Inflammatory macrophage treated with lipopolysaccharide for 4 hours (primary cell): ENCODE results near the gene CAVIN3.
"Not testable (repeated sequence)": the region's sequence is repeated elsewhere in the genome, so short reads cannot be mapped to it uniquely, and the experiment has no call there.

Experiments used
- DNase-seq: peaks from one replicate; pipeline ENCODE4 v3.0.0-alpha.2; 2020

CAVIN3 gene

DNA sequence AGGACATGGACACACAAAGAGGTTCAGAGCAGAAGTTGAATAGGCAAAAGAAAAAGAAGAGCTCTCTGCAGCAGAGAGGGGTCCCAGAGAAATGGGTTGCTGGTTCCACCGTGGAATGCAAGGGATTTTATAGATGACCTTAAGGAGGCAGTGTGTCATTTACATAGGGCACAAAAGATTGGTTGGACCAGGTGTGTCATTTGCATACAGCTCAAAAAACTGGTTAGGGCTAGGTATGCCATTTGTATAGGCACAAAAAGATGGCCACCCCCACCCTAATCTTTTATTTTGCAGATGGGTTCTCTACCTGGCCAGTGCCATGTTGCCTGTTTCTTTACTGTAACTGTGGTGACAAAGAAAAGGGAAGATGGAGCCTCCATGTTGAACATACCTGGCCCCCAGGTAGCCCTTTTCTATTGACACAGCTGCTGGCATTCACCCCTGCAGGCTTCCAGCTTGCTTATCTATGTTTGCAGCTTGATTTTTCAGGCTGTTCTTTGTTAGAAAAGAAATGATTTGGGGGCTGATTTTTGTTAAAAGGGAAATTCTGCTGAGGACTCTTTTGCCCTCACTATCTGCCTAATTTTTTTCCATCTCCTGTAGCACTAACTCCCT is 3.1 kb upstream of the CAVIN3 start:
- DNase-seq = no peak

DNA sequence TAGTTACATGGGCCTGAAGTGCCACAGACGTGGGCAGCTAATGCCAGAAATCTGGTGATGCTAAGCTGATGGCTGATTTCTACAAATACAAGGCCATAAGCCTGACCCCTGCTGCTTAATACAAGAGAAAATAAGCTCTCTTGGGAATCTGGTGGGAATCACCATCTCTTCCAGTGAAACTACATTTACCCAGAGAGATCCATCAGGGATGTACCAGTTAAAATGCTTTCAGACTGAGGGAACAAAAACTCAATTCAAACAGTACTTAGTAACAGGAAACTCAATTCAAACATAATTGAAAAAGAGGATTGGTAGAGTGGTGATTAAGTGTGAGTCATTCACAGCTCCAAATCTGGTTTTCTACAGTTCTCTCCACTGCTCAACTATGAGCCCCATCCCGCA is 1.7 kb upstream of the CAVIN3 start:
- DNase-seq = peak; percentile 38

DNA sequence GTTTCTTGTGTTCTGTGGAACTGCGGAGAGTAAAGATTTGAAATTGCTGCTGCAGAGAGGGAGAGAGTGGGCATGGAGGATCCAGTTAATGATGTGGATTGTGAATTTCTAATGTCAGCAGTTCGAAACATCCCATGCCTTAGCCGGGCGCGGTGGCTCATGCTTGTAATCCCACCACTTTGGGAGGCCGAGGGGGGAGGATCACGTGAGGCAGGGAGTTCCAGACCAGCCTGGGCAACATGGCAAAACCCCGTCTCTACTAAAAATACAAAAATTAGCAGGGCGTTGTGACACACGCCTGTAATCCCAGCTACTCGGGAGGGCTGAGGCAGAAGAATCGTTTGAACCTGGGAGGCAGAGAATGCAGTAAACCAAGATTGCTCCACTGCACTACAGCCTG is 1.1 kb upstream of the CAVIN3 start:
- no peak for DNase-seq

DNA sequence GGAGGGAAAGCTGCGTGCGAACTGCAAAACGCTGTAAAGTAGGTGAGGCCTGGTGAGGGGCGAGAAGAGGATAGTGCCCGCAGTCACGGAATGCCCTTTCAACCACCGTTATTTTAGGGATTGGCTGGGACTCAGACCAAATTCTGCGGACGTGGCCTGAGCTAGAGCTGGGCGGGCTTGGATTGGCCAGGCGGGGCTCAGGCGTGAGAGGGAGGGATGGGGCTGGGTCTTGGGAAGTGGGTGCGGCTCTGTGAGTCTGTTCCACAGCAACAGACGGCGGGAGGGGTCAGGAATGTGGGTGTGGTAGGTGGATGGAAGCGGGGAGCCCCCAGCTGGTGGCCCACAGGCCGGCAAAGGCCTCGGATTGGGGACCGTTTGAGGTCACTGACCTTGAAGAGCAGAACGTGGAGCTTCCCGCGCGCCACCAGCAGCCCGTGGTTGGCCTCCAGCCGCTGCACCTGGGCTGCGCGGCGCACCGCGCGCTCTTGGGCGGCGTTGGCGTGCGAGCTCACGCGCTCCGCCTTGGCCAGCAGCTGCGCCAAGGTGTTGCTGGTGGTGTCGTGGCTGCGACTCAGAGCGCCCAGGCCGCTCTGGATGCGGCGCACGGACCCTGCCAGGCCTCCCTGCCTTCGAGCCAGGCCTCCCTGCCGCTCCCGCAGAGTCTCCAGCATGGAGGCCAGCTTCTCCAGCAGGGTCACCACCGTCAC is 444 bp downstream of the CAVIN3 start:
- peak; percentile 29 for DNase-seq

DNA sequence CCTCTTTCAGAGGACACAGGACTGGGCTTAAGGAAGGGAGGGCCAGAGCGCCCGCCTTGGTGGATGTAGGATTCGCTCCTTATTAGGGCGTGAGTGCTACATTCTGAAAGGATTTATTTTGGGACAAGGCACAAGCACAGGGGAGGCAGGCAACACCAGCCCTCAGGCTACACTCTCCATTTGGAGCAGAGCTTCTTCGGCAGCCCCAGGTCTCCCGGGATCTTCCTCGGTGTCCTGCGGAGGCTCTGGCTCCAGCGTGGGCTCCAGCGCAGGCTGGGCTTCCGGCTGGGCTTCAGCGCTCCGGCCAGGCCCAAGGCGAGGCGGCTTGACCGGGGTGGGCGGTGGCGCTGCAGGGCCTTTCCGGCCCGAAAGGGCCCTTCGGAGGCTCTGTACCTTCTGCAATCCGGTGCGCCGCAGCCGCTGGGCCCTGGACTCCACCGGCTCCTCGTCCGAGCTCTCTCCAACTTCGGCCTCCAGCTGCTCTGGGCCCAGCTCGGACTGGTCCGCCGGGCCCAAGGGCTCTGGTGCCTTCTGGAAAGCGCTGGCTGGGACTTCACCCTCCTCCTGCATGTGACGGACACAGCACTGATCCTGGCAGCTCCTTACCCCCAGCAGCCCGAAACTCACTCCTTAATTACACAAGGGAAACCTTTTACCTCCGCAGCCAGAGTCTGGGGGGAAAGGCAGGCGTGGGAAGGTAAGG is 1.1 kb downstream of the CAVIN3 start:
- peak; percentile 8 for DNase-seq

DNA sequence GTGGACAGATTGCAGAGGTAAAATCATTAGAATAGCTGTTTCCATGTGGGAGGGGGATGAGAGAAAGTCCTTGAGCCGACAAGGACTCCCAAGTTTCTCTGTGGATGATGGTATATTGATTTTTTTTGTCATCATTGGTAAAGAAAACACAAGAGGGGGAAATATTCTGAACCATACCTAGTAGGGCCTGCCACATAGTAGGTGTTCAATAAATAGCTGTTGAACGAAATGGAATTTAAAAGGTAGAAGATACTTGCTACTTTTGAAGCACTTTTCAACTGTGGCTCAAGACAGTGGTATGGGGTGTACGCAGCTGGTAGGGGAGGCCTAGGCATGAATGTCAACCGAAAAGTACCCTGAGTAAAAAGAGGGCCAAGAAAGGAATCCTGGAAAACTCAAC is 2.1 kb downstream of the CAVIN3 start:
- DNase-seq = no peak

DNA sequence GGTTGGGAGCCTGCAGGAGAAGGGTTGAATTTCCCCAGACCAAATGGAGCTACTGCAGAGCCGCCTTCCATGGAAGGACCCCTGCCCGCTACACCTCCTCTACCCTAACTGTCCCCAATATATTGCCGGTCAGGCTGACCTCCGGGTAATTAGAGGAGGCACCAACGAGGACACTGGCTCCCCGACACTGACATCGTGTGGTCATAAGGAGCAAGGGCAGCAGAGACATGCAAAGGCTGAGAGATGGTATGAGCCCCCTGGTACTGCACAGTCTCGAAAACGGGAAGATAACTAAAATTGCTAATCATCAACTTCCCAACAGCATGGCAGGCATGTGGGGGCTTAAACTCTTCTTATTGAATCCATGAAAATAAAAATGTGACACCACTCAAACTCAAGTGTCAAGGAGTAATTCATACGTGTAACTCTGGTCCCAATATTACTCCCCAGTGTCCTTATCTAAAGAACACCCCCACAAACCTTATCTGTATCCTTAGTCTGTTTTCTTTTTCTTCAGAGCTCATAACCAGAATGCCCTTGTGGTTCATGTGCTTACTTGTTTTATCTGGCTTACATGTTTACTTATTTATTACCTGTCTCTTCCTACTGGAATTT is 4.4 kb downstream of the CAVIN3 start:
- DNase-seq = peak; percentile 71

DNA sequence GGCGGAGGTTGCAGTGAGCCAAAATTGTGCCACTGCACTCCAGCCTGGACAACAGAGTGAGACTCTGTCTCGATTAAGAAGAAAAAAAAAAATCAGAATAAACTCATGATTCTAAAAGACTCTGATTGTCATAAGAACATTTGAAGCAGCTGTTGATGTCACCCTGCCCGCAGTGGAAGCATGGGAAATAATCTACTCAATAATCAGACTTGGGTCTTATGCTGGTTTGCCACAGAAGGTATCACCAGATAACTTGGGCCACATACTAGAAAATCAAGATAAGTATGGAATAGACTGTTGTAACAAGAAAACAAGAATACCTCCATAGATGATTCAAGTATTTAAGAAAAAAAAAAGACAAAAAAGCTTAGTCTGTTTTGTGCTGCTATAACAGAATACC is 8.2 kb downstream of the CAVIN3 start:
- no peak for DNase-seq

DNA sequence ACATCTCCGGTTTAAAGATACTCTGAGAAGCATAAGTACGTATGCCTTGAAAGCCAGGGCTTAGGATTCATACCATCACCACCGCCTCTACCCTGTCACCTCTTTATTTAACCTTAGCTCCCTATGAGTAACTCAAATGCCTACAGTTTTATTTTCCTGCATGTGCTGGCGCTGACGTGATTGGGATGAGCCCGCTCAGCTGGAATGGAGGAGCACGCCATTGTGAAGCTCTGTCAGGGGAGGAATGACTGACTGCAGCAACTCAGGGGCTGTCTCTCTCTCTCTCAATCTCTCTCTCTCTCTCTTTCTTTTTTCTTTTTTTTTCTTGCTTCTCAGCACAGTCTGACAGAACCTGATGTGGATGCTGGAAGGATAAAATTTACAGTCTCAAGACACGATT is 12.4 kb downstream of the CAVIN3 start:
- DNase-seq = no peak

DNA sequence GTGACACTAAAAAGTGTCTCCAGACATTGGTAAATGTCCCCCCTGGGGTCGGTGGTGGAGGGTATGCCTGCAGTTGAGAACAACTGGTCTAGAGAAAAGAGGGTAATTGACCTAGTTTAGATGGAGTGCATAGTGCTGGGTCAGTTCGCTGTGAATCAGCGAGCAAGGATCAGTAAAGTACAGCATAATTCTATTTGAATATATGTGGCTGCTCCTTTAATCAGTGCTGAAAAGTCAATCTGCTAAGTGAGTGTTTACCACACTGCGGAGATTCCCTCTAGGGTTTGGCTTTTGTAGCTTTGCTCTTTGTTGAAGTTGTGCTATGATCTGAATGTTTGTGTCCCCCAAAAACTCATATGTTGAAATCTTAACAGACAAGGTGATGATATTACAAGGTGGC is 15.0 kb downstream of the CAVIN3 start:
- no peak for DNase-seq

DNA sequence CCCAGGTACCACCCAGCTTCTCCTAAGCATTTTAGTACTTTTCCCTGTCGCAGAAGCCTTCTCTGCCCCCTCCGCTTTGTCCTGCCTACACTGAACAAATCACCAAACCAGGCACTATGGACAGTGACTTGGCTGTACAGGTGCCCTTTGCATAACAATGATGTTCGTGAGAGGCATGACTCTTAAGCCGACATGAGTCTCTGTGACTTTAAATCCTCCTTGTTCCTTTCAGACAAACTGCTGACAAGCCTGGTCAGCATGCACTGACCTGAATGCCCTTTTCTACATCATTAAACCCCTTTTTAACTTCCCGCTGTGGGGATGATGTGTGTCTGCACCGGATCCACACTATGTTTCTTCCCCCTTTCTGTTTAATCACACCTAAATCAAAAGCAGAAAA is 16.6 kb downstream of the CAVIN3 start:
- no peak for DNase-seq

DNA sequence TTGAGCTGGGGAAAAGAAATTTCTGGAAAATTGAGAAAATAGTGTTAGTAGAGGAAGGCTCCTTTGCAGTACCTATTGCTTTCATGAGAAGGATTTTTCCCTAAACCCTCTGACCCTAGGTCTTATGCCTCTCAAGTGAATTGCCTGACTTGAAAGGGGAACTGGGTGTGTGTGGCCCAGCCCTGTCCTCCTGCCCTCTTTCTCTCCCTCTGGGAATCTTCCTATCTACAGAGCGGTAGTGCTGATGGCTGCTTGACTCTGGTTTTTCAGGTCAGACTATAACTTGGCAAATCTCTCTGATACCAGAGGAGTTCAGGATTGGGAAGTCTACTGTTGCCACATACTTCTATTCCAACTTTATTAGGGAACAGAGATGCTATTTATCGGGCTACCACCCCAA is 19.2 kb downstream of the CAVIN3 start:
- no peak for DNase-seq

DNA sequence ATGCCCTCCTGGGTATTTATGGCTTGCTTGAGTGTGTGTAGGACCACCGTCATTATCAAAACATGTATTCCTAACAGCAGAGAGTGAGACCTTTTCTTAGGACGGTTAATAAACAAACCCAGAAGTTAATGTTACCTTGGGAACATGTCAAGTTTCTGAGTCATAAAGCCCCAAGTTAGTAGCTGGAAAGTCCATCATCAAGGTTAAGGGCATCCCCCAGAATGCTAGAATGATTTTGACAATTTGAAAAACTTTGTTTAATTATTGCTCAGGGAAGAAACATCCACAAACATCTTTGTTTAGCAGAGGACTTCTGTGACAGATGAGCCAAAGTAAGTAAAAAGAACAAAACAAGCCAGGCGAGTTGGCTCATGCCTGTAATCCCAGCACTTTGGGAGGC is 20.0 kb downstream of the CAVIN3 start:
- no peak for DNase-seq

DNA sequence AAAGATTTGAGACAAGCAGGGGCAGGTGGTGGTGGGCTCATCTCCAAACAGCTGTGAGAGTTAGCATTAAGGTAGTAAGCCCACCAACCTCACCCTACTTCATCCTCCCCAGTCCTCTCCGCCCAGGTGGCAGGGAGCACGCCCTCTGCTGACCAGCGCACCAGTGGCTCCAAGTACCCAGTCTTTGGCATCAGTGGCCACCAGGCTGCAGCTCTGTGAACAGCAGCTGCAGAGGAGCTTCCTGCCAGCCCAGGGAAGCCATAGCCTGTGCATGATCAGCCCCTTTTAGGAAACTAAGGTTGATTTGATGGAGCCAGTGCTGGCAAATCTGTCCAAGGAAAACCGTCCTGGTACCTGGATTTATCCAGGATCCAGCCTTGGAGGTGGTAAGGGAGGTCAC is 21.7 kb downstream of the CAVIN3 start:
- DNase-seq = peak; percentile 34

DNA sequence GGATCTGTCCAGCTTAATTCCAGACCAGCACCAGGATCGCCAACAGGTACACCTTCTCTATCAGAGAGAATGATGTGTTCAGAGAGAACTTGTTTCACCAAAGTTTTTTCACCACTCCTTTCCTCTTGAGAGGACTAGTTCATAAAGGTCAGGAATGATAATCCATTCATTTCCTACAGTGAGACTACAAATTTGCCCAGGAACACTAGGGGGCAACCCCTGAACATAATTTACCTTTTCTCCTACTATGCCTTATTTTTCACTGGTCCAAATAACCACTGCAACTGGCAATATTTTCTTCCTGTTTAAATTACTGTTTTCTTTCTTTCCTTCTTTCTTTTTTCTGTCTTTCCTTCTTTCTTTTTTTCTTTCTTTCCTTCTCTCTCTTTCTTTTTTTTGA is 22.5 kb downstream of the CAVIN3 start:
- DNase-seq = no peak

DNA sequence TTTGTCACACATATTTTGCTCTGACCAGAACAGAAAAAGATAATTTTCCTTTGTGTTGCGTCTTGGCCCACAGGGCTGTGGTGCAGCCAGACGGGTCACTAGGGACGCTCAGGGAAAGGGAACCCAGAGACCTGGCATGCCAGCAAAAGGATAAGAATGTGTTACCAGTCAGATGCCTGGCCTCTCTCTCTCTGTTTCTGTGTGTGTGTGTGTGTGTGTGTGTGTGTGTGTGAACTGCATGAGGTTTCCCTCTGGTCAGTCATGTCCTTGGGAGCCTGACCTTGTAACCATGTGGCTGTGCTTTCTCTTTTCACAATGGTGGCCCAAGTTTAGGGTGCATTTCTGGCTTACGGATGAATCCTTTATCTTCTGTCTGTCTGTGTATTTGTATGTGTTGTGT is 35.3 kb downstream of the CAVIN3 start:
- DNase-seq = no peak

DNA sequence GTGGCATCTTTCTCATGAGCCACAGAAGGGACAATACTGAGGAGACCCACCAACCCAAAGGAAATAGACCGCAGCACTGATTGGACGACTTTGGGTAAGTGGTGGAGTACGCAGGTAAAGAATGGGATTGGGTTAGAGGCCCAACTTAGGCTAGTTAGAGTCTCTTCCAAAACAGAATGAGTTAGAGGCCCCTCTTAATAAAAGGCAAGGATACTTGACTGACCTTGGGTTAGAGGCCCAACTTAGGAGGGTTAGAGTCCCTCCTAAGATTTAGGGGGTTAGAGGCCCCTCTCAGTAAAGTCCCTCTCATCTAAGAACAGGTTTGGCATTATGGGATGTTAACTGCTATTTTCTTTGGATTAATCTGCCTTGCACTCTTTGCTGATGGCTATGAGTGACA is 36.1 kb downstream of the CAVIN3 start:
- no peak for DNase-seq

DNA sequence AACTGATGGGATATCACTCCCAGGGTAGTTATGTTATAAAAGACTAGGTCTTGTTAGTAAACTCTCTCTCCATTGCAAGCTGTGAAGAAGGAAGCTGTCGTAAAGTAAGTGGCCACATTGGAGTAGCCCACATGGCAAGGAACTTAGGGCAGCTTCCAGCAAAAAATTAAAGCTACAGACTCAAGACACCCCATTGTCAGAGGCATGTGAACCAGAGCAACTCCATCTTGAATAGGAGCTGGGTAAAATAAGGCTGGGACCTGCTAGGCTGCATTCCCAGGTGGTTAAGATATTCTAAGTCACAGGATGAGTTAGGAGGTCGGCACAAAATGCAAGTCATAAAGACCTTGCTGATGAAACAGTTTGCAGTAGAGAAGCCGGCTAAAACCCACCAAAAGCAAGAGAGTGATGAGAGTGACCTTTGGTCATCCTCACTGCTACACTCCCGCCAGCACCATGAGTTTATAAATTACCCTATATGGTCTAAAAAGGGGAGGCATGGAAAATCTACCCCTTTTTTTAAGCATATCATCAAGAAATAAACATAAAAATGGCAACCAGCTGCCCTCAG is 36.8 kb downstream of the CAVIN3 start:
- DNase-seq = no peak

DNA sequence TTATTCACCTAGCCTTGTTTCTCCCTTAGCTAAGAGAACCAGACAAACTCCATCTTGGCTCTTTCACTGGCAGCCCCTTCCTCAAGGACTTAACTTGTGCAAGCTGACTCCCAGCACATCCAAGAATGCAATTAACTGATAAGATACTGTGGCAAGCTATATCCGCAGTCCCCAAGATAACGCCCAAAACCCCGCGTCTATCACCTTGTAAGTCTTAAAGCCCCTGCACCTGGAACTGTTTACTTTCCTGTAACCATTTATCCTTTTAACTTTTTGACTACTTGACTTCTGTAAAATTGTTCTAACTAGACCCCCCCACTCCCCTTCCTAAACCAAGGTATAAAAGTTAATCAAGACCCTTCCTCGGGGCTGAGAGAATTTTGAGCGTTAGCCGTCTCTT is 39.5 kb downstream of the CAVIN3 start:
- not testable (repeated sequence) for DNase-seq

DNA sequence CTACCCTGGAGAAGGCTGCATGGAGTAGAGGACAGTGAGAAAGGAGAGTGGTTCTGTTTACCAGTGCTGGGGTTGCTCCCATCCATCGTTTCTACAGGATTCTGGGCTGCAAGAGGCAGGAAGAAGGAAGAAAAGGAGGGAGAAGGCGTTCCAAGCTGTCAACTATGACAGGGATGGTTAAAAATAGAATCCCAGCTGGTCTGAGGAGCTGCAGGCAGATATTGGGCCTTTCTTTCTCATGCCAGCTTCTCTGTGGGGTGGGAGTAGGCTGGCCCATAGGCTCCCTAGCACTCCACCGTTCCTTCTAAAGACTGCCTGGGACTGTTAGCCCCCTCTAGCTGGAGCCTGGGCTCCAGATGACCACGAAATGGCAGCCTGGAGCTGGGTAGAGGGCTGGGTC is 47.1 kb downstream of the CAVIN3 start:
- DNase-seq = no peak

DNA sequence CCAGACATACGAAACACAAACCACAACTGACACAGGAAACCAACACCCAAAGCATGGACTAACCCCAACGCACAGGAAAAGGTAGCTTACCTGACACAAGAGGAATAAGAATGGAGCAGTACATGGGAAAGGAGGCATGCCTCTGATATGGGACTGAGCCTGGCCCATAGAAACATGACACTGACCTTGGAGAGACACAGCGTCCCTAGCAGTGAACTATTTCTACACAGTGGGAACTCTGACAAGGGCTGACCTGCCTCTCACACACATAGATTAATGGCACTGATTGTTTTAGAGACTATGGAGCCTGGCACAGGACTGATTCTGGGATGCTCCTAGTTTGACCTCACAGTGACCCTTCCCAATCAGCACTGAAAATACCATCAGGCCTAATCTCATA is 48.7 kb downstream of the CAVIN3 start:
- DNase-seq = no peak

DNA sequence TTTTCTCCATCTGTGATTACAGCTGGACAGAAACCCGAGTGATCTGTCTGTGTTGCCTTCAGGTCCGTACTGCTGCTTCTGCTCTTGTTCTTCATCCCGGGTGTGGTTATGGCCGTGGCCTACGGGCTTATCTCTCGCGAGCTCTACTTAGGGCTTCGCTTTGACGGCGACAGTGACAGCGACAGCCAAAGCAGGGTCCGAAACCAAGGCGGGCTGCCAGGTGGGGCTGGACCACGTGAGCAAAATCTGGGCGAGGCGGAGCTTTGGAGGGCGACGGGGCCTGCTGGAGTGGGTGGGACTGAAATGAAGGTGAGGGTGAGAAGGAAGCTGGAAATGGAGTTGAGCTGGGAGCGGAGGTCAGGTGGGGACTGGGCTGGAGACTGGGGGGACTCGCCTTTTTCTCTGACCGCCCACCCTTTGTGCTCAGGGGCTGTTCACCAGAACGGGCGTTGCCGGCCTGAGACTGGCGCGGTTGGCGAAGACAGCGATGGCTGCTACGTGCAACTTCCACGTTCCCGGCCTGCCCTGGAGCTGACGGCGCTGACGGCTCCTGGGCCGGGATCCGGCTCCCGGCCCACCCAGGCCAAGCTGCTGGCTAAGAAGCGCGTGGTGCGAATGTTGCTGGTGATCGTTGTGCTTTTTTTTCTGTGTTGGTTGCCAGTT is 49.6 kb downstream of the CAVIN3 start:
- no peak for DNase-seq

DNA sequence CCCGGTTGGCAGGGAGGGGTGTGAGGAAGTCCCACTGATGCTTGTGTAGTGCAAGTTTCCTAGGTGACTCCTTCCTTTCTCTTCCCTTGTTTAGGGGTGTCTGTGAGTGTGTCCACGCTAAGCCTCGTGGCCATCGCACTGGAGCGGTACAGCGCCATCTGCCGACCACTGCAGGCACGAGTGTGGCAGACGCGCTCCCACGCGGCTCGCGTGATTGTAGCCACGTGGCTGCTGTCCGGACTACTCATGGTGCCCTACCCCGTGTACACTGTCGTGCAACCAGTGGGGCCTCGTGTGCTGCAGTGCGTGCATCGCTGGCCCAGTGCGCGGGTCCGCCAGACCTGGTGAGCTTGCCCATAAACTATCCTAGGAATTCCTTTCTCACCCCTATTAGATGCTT is 50.3 kb downstream of the CAVIN3 start:
- DNase-seq = no peak
